ENCODE results near the gene MAP2K5. TPM values are rescaled to one million over a fixed set of nuclear protein-coding genes. Genes with fewer than 3 reads are reported as not detected.

MAP2K5 gene
- total and polyA plus RNA-seq, 2 experiments from 2014 or later: 12.4 to 13.7 TPM

DNA sequence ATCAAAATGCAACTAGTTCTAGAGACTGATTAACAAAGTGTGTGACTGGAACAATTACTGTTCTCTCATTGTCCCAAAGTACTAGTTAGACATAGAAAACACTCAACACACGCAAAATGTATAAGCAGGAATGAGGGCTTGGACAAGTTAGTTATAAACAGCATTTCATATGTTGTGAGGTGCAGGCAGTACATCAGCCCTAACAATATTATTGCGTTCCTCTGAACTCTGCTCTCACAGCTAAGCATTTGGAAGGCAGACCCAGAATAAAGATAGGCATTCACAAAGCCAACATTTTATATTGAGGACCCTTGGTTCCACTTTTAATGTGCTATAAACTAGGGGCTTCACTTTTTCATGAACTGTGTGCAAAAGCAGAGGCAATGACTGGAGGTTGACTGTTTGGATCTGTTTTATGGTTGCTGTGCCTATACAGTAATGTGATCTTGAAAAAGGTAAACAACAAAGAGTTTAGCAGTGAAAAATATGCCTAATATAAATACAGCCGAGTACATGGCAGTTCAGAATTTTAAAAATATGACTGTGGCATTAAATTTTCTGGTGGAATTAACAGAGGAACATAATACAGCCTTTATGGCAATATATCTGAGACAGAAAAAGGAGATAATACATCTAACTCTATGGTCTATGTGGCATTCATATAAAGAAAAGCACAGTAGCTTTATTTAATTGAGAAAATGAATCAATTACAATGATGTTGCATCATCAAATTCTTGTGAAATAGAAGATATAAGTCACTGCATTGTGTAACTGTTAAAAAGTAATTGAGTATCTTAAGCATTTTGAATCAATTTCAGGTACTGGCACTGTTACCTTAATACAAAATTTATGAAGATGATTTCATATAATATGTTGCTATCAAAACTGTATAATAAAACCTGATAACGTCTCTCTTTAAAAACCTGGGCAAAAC, 202.8 kb downstream of the MAP2K5 start:
- Histone ChIP-seq H2AFZ (no peak overlapping the region), H3K9me2 (replicated peaks; ENCODE audit: insufficient read depth) (no peaks in the 10 kb centered on the region), H3K4me1 (ENCODE audit: insufficient read depth) (peaks cover 16% of the 10 kb centered on the region), H3K27ac (peak overlapping the region; percentile 1), H3K9me3 (ENCODE audit: low read depth) (no peaks in the 10 kb centered on the region), H3K4me3 (no peak overlapping the region), H3K36me3 (replicated peaks; ENCODE audit: insufficient read depth, low read depth) (no peaks in the 10 kb centered on the region), H4K20me1 (ENCODE audit: insufficient read depth, poor library complexity, severe bottlenecking) (no peaks in the 10 kb centered on the region), H3K27me3 (no peaks in the 10 kb centered on the region), H3K4me2 (peak overlapping the region; percentile 16), H3K79me2 (no peaks in the 10 kb centered on the region)
- DNase-seq (ENCODE audit: low spot score): no peak
- TF ChIP-seq, protein P1, sequence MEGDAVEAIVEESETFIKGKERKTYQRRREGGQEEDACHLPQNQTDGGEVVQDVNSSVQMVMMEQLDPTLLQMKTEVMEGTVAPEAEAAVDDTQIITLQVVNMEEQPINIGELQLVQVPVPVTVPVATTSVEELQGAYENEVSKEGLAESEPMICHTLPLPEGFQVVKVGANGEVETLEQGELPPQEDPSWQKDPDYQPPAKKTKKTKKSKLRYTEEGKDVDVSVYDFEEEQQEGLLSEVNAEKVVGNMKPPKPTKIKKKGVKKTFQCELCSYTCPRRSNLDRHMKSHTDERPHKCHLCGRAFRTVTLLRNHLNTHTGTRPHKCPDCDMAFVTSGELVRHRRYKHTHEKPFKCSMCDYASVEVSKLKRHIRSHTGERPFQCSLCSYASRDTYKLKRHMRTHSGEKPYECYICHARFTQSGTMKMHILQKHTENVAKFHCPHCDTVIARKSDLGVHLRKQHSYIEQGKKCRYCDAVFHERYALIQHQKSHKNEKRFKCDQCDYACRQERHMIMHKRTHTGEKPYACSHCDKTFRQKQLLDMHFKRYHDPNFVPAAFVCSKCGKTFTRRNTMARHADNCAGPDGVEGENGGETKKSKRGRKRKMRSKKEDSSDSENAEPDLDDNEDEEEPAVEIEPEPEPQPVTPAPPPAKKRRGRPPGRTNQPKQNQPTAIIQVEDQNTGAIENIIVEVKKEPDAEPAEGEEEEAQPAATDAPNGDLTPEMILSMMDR (IDR thresholded peaks at IDR 0.05; ENCODE audit: poor library complexity): no peak
- TF ChIP-seq EZH2phosphoT487 (IDR thresholded peaks at IDR 0.05; ENCODE audit: low read depth, severe bottlenecking, unreplicated experiment) (no peak), EZH2 (IDR thresholded peaks at IDR 0.05; ENCODE audit: borderline replicate concordance) (no peak)
- WGBS (ENCODE audit: low lambda C conversion rate, missing lambda C conversion rate): 67% methylated on average over 4 of the region's 4 CpGs

DNA sequence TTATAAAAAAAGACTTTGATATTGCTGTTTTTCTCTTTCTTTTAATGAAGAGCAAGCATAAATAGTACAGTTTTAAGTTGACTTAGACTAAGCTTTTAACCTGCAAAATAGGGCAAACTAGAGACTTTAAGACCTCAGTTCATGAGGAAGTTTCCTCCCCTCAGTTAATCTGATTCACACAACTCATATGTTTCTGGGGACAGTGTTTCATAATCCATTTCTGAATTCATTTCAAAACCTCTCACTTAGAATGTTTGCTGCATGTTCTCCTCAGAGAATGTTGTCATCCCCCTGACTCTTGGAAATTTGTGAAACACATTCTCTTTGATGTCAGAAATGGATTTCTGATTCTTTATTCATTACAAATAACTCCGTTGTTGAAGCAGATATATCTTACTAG, 203.5 kb downstream of the MAP2K5 start:
- 67% methylated on average over 1 of the region's 1 CpG for WGBS (ENCODE audit: low lambda C conversion rate, missing lambda C conversion rate)
- no peaks in the 10 kb centered on the region for H3K9me2 ChIP-seq (replicated peaks; ENCODE audit: insufficient read depth)
- H3K27me3 ChIP-seq: no peaks in the 10 kb centered on the region
- H3K4me1 ChIP-seq (ENCODE audit: insufficient read depth): peaks cover 16% of the 10 kb centered on the region
- no peak overlapping the region for H2AFZ ChIP-seq
- H3K36me3 ChIP-seq (replicated peaks; ENCODE audit: insufficient read depth, low read depth): no peaks in the 10 kb centered on the region
- peak overlapping the region; percentile 56 for H3K27ac ChIP-seq
- no peaks in the 10 kb centered on the region for H4K20me1 ChIP-seq (ENCODE audit: insufficient read depth, poor library complexity, severe bottlenecking)
- TF ChIP-seq EZH2 (IDR thresholded peaks at IDR 0.05; ENCODE audit: borderline replicate concordance) (no peak), EZH2phosphoT487 (IDR thresholded peaks at IDR 0.05; ENCODE audit: low read depth, severe bottlenecking, unreplicated experiment) (no peak)
- TF ChIP-seq, protein P1 (IDR thresholded peaks at IDR 0.05; ENCODE audit: poor library complexity): no peak
- no peaks in the 10 kb centered on the region for H3K79me2 ChIP-seq
- no peak for DNase-seq (ENCODE audit: low spot score)
- H3K4me2 ChIP-seq: peak overlapping the region; percentile 16
- no peak overlapping the region for H3K4me3 ChIP-seq
- no peaks in the 10 kb centered on the region for H3K9me3 ChIP-seq (ENCODE audit: low read depth)

DNA sequence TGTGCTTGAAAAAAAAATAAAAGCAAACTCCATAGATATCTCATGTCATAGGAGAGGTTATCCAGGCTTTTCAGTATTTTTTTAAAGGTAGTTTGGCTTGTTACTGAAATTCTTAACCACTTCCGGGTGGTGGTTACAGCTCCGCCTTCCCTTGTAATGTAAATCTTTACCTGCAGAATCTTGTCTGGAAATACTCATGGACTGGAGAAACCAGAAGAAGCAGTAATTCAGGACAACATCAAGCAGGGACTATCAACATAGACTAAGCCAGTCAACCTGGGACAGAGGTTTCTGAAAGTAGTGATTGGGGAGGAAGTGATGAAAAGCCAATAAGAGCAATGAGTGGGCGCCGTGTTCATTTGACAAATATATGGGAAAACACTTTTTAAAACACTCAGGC, 203.9 kb downstream of the MAP2K5 start:
- TF ChIP-seq, protein P1 (IDR thresholded peaks at IDR 0.05; ENCODE audit: poor library complexity): no peak
- TF ChIP-seq EZH2phosphoT487 (IDR thresholded peaks at IDR 0.05; ENCODE audit: low read depth, severe bottlenecking, unreplicated experiment) (no peak), EZH2 (IDR thresholded peaks at IDR 0.05; ENCODE audit: borderline replicate concordance) (no peak)
- H3K79me2 ChIP-seq: no peaks in the 10 kb centered on the region
- peak overlapping the region; percentile 56 for H3K27ac ChIP-seq
- peak overlapping the region; percentile 16 for H3K4me2 ChIP-seq
- H3K36me3 ChIP-seq (replicated peaks; ENCODE audit: insufficient read depth, low read depth): no peaks in the 10 kb centered on the region
- H3K4me3 ChIP-seq: no peak overlapping the region
- 70% methylated on average over 4 of the region's 4 CpGs for WGBS (ENCODE audit: low lambda C conversion rate, missing lambda C conversion rate)
- peaks cover 16% of the 10 kb centered on the region for H3K4me1 ChIP-seq (ENCODE audit: insufficient read depth)
- no peaks in the 10 kb centered on the region for H3K9me2 ChIP-seq (replicated peaks; ENCODE audit: insufficient read depth)
- no peaks in the 10 kb centered on the region for H3K27me3 ChIP-seq
- no peak overlapping the region for H2AFZ ChIP-seq
- no peaks in the 10 kb centered on the region for H4K20me1 ChIP-seq (ENCODE audit: insufficient read depth, poor library complexity, severe bottlenecking)
- DNase-seq (ENCODE audit: low spot score): peak; percentile 17
- no peaks in the 10 kb centered on the region for H3K9me3 ChIP-seq (ENCODE audit: low read depth)
